Kasumi-1 (cell line): ENCODE results near the gene WFDC10A.
"Not testable (repeated sequence)": the region's sequence is repeated elsewhere in the genome, so short reads cannot be mapped to it uniquely, and the experiment has no call there.

Experiments used
- DNase-seq, 2 experiments: peaks; one replicate each; lab custom pipeline; 2025; lab: John Stamatoyannopoulos, UW

The WFDC10A gene

DNA sequence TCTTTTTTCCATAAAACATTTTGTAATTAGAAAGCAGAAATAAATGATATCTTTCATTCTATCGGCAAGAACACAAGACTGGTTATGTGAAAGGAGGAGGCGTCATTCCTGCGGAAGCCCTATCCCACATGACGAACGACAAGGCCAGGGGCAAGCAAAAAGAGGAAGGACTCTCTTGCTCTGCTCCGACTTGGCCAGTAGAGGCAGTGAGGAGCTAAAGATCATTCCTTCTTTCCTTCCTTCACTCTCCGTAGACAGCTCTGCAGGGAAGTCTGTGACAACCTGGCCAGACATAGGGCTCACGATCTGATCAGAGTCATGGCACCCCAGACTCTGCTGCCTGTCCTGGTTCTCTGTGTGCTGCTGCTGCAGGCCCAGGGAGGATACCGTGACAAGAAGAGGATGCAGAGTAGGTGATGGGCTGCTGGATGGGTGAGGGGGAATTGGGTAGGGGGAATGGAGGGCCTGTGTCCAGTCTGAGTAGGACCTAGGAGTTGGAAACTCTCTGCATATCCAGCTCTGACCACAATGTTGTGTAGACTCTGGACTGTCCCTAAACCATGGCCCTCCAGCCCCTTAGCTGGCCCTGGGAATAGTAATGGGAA, at the start of gene WFDC10A:
TSS of gene WFDC10A (plus strand) at position 244 of the 605 bp plus-strand sequence. CDS start at position 319, 75 bp downstream.
- DNase-seq = peak; percentile 85 to 87

DNA sequence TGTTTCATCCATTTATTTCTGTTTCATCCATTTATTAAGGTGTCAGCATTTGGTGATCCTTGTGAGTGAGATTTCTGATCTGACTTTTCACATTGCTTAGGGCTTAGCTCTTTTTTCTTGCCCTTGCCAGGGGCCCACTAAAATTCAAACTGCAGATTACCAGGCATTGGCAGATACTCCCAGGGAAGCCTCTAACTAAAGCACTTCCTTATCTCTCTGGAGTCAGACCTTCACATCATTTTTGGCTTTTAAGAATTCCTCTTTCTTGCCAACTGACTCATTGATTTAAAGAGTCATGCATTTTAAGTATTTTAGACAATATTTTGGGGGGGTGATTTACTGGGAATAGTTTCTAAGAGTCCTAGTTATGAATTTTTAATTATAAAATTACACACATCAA, 47.8 kb upstream of the WFDC10A start:
- no peak for DNase-seq

- DNase-seq = no peak
Measured at GRCh38 chr20:45583502-45583901, 46.0 kb upstream of the WFDC10A start.

DNA sequence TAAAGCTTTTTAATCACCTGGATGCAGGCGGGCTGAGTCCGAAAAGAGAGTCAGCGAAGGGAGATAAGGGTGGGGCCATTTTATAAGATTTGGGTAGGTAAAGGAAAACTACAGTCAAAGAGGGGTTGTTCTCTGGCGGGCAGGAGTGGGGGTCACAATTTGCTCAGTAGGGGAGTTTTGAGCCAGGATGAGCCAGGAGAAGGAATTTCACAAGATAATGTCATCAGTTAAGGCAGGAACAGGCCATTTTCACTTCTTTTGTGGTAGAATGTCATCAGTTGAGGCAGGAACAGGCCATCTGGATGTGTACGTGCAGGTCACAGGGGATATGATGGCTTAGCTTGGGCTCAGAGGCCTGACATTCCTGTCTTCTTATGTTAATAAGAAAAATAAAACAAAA, 45.2 kb upstream of the WFDC10A start:
- DNase-seq = not testable (repeated sequence)

GRCh38 chr20:45585986-45586385, 43.6 kb upstream of the WFDC10A start:
- DNase-seq = not testable (repeated sequence)

DNA sequence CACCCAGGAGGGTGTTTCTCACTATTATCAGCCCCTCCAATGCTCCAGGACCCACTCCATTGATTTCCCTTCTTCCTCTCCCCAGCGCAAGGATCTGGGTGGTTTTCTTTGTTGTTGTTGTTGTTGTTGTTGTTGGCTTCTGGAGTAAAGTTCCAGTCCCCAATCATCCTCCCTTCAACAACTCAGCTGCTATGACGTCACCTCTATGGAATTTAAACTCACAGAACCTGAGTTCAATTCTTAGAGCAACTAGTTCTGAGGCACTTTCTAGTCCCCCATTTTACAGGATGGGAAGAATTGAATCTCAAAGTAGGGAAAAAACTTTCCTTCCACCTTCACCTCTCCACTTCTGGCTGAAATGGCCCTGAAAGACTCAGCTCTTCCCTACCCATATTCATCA, 40.7 kb upstream of the WFDC10A start:
- DNase-seq = no peak

- no peak for DNase-seq
Measured at GRCh38 chr20:45589725-45590124, 39.8 kb upstream of the WFDC10A start.

DNA sequence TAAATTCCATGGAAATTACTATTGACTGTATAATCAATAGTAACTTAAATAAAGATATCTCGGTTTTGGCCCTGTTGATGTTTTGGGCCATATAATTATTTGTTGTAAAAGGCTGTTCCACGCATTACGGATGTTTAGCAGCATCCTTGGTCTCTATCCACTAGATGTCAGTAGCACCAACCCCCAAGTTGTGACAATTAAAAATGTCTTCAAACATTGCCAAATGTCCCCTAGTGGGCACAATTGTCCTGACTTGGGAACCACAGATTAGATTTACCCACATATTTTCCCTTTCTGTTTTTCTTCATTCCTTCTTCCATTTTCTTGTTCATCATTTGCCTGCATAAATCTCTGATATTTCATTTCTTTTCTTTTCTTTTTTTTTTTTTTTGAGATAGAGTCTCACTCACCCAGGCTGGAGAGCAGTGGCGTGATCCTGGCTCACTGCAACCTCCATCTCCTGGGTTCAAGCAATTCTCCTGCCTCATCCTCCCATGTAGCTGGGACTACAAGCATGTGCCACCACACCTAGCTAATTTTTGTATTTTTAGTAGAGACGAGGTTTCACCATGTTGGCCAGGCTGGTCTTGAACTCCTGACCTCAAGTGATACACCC, 36.9 kb upstream of the WFDC10A start:
- DNase-seq = peak; percentile 80 to 83

- no peak for DNase-seq
Measured at GRCh38 chr20:45593498-45593897, 36.0 kb upstream of the WFDC10A start.

- DNase-seq = no peak
Measured at GRCh38 chr20:45595235-45595634, 34.3 kb upstream of the WFDC10A start.

GRCh38 chr20:45607810-45608209, 21.7 kb upstream of the WFDC10A start:
- no peak for DNase-seq

DNA sequence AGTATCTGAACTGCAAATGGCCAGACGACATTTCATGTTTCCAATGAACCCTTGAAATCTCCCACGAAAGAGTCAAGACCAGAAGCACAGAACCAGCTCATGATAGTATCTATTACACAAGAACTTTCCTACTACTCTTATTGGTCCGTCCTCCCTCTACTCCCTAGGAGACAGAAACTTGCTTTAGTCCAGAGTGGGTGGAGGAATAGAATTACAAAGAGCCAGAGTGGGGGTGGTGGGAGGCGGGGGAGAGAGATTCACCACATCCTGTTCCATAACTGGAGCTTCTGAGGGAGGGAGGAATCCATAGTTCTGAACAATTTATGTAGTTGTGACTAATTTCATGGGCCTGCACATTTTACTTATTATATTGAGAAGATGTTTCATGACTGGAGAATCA, 18.5 kb upstream of the WFDC10A start:
- DNase-seq = peak; percentile 22 to 23

DNA sequence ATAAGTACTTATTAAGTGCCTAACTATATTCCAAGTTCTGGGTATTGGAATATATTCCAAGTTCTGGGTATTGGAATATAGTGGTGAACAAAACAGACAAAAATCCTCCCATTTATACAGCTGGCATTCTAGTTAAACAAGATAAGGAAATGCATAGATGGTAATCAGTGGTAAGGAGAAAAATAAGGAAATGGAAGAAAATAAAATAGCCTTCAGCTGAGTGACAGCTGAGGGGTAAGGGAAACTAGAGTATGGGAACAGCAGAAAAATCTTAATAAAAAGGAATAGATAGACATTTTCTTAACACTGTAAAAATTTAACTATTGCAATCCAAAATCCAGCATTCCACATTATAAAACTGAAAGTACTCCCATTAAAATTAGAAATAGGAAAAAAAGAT, 17.2 kb upstream of the WFDC10A start:
- no peak for DNase-seq

DNA sequence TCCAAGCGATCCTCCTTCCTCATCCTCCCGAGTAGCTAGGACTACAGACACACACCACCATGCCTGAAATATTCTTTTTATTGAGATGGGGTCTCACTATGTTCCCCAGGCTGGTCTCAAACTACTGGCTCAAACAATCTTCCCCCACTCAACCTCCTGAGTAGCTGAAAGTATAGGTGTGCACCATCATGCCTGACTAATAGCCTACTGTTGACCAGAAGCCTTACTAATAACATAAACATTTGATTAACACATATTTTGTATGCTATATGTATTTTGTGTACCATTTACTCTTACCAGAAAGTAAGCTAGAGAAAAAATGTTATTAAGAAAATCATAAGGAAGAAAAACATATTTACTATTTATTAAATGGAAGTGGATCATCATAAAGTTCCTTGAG, 11.9 kb upstream of the WFDC10A start:
- no peak for DNase-seq

GRCh38 chr20:45621593-45621992, 7.9 kb upstream of the WFDC10A start:
- DNase-seq = no peak

GRCh38 chr20:45626540-45626939, 3.0 kb upstream of the WFDC10A start:
- peak in 1 of 2 experiments; percentile 2 for DNase-seq

DNA sequence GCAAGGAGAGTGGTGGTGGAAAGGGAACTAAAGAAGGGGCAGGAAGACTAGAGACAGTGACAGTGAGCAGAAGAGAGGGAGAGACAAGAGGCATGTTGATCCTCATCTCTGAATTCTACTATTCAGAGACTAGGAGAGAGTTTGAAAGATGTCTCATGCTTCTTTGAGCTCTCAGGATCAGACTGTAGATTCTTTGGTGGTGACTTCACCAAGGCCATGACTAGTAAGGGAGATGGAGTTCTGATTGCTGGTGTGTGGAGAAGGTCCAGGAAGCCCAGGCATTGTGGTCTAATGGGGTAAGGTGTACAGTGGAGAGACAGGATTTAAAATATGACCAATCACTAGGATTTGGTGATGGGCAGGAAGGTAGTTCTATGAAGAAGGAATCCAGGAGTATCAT, 832 bp downstream of the WFDC10A start:
- DNase-seq = no peak

DNA sequence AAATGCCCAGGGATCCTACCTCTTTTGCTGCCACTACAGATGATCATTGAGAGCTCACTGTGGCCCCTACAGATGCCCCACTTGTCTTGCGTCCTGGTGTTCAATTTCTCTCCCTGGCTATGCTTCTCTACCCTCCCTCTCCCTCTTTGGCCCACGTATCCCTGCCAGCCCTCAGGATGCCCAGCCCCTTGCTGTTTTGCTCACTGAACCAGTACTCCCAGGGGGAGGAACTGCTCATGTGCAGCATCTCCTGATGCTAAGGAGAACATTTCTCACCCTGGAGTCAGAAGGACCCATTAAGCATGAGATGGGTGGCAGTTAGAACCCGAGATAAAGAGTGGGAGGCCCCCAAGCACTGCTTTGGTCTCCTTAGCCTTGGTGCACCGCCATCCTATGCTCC, 1.6 kb downstream of the WFDC10A start, which contains the start of gene WFDC9:
TSS of gene WFDC9 (minus strand) at position 101 of the 400 bp plus-strand sequence. CDS start 21,103 bp downstream, outside the sequence.
- no peak for DNase-seq

- DNase-seq = no peak
Measured at GRCh38 chr20:45636513-45636912, 7.0 kb downstream of the WFDC10A start.

GRCh38 chr20:45639687-45640086, 10.1 kb downstream of the WFDC10A start:
- DNase-seq = no peak

- DNase-seq = not testable (repeated sequence)
Measured at GRCh38 chr20:45641076-45641475, 11.5 kb downstream of the WFDC10A start.

- DNase-seq = not testable (repeated sequence)
Measured at GRCh38 chr20:45645869-45646268, 16.3 kb downstream of the WFDC10A start.

DNA sequence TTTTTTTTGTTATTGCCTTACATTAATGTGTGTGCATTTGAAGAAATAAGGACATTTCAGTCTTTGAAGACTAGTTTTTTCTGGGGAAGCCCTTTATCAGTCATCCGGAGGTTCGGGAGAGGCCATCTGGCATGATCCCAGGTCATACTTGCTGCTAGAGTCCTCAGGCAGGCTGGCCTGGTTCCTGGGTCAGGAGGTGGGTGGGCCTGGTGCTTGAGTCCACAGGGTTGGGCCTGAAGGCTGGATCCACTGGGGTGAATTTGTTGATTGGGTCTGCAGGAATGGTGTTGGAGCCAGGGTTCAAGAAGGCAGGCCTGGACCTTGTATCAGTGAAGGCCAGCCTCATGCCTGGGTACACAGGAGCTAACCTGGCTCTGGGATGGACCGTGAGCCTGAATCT, 17.3 kb downstream of the WFDC10A start:
- no peak for DNase-seq
